HG02798 (cell line): Measurements from ENCODE around the gene COMP.
"Not testable (repeated sequence)": the region's sequence is repeated elsewhere in the genome, so short reads cannot be mapped to it uniquely, and the experiment has no call there.

Experiments
- ATAC-seq: cut with Tn5 transposase; IDR thresholded peaks from one replicate; pipeline ENCODE4 v1.9.1; 2021; ENCODE audit warnings: mild to moderate bottlenecking; ENCODE audit not compliant: unreplicated experiment, poor library complexity

Gene COMP

DNA sequence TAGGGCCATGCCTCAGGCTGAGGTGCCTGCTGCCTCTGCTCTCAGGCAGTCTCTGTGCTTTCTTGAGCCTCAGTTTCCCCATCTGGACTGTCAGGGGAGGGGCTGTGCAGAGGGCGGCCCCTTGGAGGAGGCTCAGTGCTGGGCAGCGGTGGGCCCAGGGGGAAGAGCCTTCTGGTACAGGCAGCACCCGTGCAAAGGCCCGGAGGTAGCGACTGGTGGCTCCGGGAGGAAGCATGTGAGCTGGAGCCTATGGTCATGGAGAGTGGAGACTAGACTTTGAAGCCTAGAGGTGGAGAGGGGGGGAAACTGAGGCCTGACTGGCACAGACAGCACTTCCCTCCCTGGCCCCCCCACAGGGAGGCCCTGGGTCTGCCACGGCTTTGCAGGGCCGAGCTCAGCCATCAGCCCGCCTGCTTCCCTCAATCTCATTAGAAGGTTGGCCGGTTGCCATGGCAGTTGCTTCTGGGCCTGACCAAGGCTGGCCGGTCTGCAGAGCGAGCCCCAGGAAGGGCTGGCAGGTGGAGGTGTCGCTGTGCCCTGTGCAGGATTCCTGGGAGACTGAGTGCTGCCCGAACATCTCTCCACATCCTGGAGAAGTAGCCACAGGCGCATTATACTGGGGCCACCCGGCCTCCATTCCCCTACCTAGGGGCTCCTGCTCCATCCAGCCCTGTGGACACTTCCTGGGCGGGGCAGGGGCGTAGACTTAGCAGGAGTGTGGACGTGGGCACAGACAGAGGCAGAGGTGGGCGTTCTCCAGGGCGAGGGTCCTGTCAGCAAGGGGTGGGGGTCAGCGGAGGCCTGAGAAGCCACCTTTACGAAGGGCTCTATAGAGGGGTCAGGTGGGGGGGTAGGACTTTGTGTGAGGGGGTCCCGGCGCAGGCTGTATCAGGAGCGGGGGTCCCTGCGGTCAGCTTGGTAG is 54.4 kb downstream of the COMP start:
- no peak for ATAC-seq

- ATAC-seq: no peak
These were observed 55.4 kb downstream of the COMP start for GRCh38 chr19:18735752-18736151.

- no peak for ATAC-seq
These were observed 55.8 kb downstream of the COMP start for GRCh38 chr19:18735324-18735723.

- not testable (repeated sequence) for ATAC-seq
These were observed 57.3 kb downstream of the COMP start for GRCh38 chr19:18733762-18734332.

- no peak for ATAC-seq
These were observed 57.9 kb downstream of the COMP start for GRCh38 chr19:18733196-18733647.
